NOMO-1 treated with dmso at 0.1 percent for 144 hours (cell line): Measurements from ENCODE around the gene RRM1.

Experiments
- DNase-seq: peaks from one replicate; lab custom pipeline; 2025; ENCODE audit not compliant: unreplicated experiment; lab: John Stamatoyannopoulos, UW

The RRM1 gene

DNA sequence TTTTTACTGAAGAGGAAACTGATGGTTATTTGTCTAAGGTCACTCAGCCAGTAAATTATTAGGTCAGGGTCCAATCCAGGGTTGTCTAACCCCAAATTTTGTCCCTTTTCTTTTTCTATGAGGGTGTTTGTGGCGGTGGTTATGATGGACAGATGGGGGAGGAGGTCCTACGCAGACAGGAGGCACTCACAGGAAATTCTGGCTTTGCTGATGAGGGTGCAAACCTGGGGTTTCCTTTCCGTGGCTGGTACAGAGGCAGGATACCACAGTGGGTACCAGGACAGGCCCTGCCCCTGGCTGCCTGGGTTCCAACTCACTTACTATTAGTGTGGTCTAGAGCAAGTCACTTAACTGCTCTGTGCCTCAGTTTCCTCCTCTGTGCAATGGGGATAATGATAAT lies 91.0 kb downstream of the RRM1 start:
- DNase-seq: no peak

DNA sequence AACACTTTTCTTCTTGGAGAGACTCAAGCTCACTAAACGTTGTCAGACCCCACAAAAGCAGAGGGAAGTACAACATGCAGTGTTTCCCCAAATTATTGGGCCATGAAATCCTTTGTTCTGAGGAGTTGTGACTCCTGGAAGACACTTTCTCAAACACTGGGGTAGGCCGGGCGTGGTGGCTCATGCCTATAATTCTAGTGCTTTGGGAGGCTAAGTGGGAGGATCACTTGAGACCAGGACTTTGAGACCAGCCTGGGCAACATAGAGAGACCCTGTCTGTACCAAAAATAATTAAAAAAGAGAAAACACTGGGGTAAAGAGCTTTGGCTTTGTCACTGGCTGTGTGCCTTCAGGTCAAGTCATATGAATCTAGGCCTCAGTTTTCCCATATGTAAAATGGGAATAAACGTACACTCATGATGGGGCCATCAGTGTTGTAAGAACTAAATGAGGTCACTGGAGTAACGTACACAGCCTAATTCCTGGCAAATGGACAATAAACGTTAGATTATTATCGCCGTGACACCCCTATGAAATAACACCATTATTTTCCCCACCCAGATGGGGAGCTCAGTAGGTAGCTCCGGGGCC lies 92.0 kb downstream of the RRM1 start:
- no peak for DNase-seq

DNA sequence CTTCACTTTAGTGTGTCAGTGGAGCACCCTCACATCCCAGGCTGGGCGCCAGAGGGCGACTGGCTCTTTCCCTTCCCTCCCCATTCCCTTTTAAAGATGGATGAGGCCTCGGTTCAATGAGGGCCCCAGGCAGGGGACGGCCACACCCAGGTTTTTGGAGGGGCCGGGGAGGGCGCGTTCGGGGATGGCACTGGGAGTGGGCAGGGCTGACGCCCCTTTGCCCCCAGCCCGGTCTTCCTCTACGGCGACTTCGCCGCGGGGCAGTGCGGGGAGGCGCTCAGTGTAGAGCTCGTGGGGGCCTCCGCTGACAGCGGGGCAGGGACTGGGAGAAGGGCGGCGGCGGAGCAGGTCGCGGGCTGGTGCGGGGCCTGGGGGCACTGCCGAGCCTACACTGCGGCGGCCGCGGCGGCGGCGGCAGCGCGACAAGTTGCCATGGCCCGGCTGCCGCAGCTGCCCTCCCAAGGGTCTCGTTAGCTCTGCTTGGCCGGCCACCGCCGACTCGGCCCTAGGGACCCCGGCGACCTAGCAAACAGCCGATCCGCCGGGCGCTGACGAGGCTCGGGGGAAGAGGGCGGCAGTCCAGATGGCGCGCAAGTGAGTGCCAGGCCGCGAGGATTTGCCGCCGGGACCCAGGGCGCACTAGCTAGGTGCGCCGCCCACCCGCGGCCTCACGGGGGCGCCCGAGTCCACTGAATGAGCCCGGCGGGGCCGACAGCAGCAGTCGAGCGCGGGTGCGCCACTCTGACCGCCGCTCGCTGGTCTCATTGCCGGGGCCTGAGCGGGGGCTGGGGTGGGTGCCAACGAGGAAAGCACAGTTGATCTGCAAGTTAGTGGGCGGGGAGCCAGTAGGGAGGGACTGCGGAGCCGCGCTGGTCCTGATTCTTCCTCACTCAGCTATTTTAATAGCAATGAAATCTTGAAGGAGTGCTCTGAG lies 92.7 kb downstream of the RRM1 start:
- DNase-seq: peak; percentile 65
